Measurements from ENCODE around the gene ULK3. TPM values are rescaled to one million over a fixed set of nuclear protein-coding genes. Genes with fewer than 3 reads are reported as not detected.

Gene ULK3
- total RNA-seq, 1 donor from 2014 or later, result 34.1 TPM

- Histone ChIP-seq H3K4me3 (no peak overlapping the region), H3K9me3 (replicated peaks) (no peaks in the 10 kb centered on the region), H3K27me3 (ENCODE audit: low read depth) (peaks cover 21% of the 10 kb centered on the region), H3K27ac (replicated peaks) (peak overlapping the region; percentile 80), H3K36me3 (no peaks in the 10 kb centered on the region), H3K4me1 (peaks cover 18% of the 10 kb centered on the region)
- intact Hi-C loops (cut with micrococcal nuclease), result no loop called here
- TF ChIP-seq CTCF (IDR thresholded peaks at IDR 0.05; ENCODE audit: borderline replicate concordance), result no peak
- DNase-seq, result no peak
These were observed 11.0 kb downstream of the ULK3 start for GRCh38 chr15:74831813-74832495.

GRCh38 chr15:74830868-74831267 is 12.1 kb downstream of the ULK3 start:
- Histone ChIP-seq H3K4me1 (peaks cover 24% of the 10 kb centered on the region), H3K9me3 (replicated peaks) (no peaks in the 10 kb centered on the region), H3K27me3 (ENCODE audit: low read depth) (peaks cover 32% of the 10 kb centered on the region), H3K27ac (replicated peaks) (peak overlapping the region; percentile 80), H3K36me3 (no peaks in the 10 kb centered on the region), H3K4me3 (no peak overlapping the region)
- intact Hi-C loops (cut with micrococcal nuclease), result no loop called here
- DNase-seq, result peak; percentile 48
- TF ChIP-seq CTCF (IDR thresholded peaks at IDR 0.05; ENCODE audit: borderline replicate concordance), result no peak

- Histone ChIP-seq H3K36me3 (no peaks in the 10 kb centered on the region), H3K27ac (replicated peaks) (no peak overlapping the region), H3K4me1 (peaks cover 24% of the 10 kb centered on the region), H3K4me3 (no peak overlapping the region), H3K27me3 (ENCODE audit: low read depth) (peaks cover 39% of the 10 kb centered on the region), H3K9me3 (replicated peaks) (no peaks in the 10 kb centered on the region)
- no peak for TF ChIP-seq CTCF (IDR thresholded peaks at IDR 0.05; ENCODE audit: borderline replicate concordance)
- intact Hi-C loops (cut with micrococcal nuclease), result no loop called here
- no peak for DNase-seq
These were observed 13.0 kb downstream of the ULK3 start for GRCh38 chr15:74829991-74830390.

- intact Hi-C loops (cut with micrococcal nuclease), result no loop called here
- no peaks in the 10 kb centered on the region for H3K36me3 ChIP-seq
- no peak overlapping the region for H3K4me3 ChIP-seq
- H3K4me1 ChIP-seq, result peaks cover 24% of the 10 kb centered on the region
- H3K27ac ChIP-seq (replicated peaks), result no peak overlapping the region
- no peak for TF ChIP-seq CTCF (IDR thresholded peaks at IDR 0.05; ENCODE audit: borderline replicate concordance)
- no peak for DNase-seq
- no peaks in the 10 kb centered on the region for H3K9me3 ChIP-seq (replicated peaks)
- peaks cover 43% of the 10 kb centered on the region for H3K27me3 ChIP-seq (ENCODE audit: low read depth)
These were observed 13.5 kb downstream of the ULK3 start for GRCh38 chr15:74829486-74829885.

- no peak for DNase-seq
- intact Hi-C loops (cut with micrococcal nuclease), result no loop called here
These were observed 14.1 kb downstream of the ULK3 start for GRCh38 chr15:74828835-74829234.

More at GRCh38 chr15:74828835-74829234, 14.1 kb downstream of the ULK3 start:
- TF ChIP-seq CTCF (IDR thresholded peaks at IDR 0.05; ENCODE audit: borderline replicate concordance), result no peak
- Histone ChIP-seq H3K27ac (replicated peaks) (no peak overlapping the region), H3K27me3 (ENCODE audit: low read depth) (peaks cover 47% of the 10 kb centered on the region), H3K4me1 (peaks cover 24% of the 10 kb centered on the region), H3K4me3 (no peak overlapping the region), H3K36me3 (no peaks in the 10 kb centered on the region), H3K9me3 (replicated peaks) (no peaks in the 10 kb centered on the region)

Data from left ventricle myocardium inferior (tissue), 1 donor.